ENCODE data around the gene TRIM68. TPM values are rescaled to one million over a fixed set of nuclear protein-coding genes. Genes with fewer than 3 reads are reported as not detected.

TRIM68 gene
- 13.8 TPM for total RNA-seq
- long read RNA-seq, transcript TRIM68-201 (7 exons, 3,352 nt): major isoform, 20 of 35 reads
- long read RNA-seq, partial matches to known transcripts: 2 of 35 reads
- long read RNA-seq, other reads (novel, unspliced or antisense): 9 of 35 reads

GRCh38 chr11:4607781-4608666, at the start of gene TRIM68:
Gene TRIM68 (minus strand): TSS chr11:4608231. CDS start chr11:4605504, 2,727 bp downstream.
- ATAC-seq: peak; percentile 100
- H3K27me3 ChIP-seq (ENCODE audit: low read depth): no peaks in the 10 kb centered on the region
- DNase-seq: peak; percentile 97
- peaks cover 20% of the 10 kb centered on the region for H3K4me1 ChIP-seq
- H3K27ac ChIP-seq: peak within 1 kb of the TSS; percentile 90
- intact Hi-C loops (cut with DNase I): no loop called here
- peaks cover 23% of the 10 kb centered on the region for H3K36me3 ChIP-seq
- peak within 1 kb of the TSS; percentile 75 for H3K4me3 ChIP-seq
- H3K9me3 ChIP-seq: no peaks in the 10 kb centered on the region
- no peak for TF ChIP-seq CTCF (IDR thresholded peaks at IDR 0.05)

GRCh38 chr11:4654635-4655369, 46.8 kb upstream of the TRIM68 start:
- no peak overlapping the region for H3K27ac ChIP-seq
- H3K27me3 ChIP-seq (ENCODE audit: low read depth): no peaks in the 10 kb centered on the region
- ATAC-seq: no peak
- H3K4me1 ChIP-seq: no peaks in the 10 kb centered on the region
- H3K4me3 ChIP-seq: no peak overlapping the region
- intact Hi-C loops (cut with DNase I): no loop called here
- H3K36me3 ChIP-seq: no peaks in the 10 kb centered on the region
- H3K9me3 ChIP-seq: no peaks in the 10 kb centered on the region
- DNase-seq: no peak
- no peak for TF ChIP-seq CTCF (IDR thresholded peaks at IDR 0.05)

- Histone ChIP-seq H3K4me3 (no peak overlapping the region), H3K27ac (no peak overlapping the region), H3K36me3 (no peaks in the 10 kb centered on the region), H3K9me3 (no peaks in the 10 kb centered on the region), H3K4me1 (no peaks in the 10 kb centered on the region), H3K27me3 (ENCODE audit: low read depth) (no peaks in the 10 kb centered on the region)
- no peak for TF ChIP-seq CTCF (IDR thresholded peaks at IDR 0.05)
- intact Hi-C loops (cut with DNase I): no loop called here
- ATAC-seq: no peak
- DNase-seq: no peak
These were observed 39.7 kb upstream of the TRIM68 start for GRCh38 chr11:4647766-4648165.

- no peak overlapping the region for H3K27ac ChIP-seq
- intact Hi-C loops (cut with DNase I): no loop called here
- ATAC-seq: no peak
- no peaks in the 10 kb centered on the region for H3K27me3 ChIP-seq (ENCODE audit: low read depth)
- TF ChIP-seq CTCF (IDR thresholded peaks at IDR 0.05): no peak
- no peaks in the 10 kb centered on the region for H3K4me1 ChIP-seq
- H3K9me3 ChIP-seq: no peaks in the 10 kb centered on the region
- no peak for DNase-seq
- no peaks in the 10 kb centered on the region for H3K36me3 ChIP-seq
- no peak overlapping the region for H3K4me3 ChIP-seq
These were observed 37.9 kb upstream of the TRIM68 start for GRCh38 chr11:4645974-4646373.

- no peak for ATAC-seq
These were observed 36.2 kb upstream of the TRIM68 start for GRCh38 chr11:4644233-4644632.

More at GRCh38 chr11:4644233-4644632, 36.2 kb upstream of the TRIM68 start:
- DNase-seq: no peak
- no peaks in the 10 kb centered on the region for H3K4me1 ChIP-seq
- H3K9me3 ChIP-seq: no peaks in the 10 kb centered on the region
- no peaks in the 10 kb centered on the region for H3K27me3 ChIP-seq (ENCODE audit: low read depth)
- H3K36me3 ChIP-seq: no peaks in the 10 kb centered on the region
- H3K4me3 ChIP-seq: no peak overlapping the region
- no peak overlapping the region for H3K27ac ChIP-seq
- intact Hi-C loops (cut with DNase I): no loop called here
- TF ChIP-seq CTCF (IDR thresholded peaks at IDR 0.05): no peak

Measured in lower lobe of right lung (tissue), 2 donors.